Urinary bladder (tissue), 4 donors: Measurements from ENCODE around the gene NUMBL. TPM values are rescaled to one million over a fixed set of nuclear protein-coding genes. Genes with fewer than 3 reads are reported as not detected.
"Not testable (repeated sequence)": the region's sequence is repeated elsewhere in the genome, so short reads cannot be mapped to it uniquely, and the experiment has no call there.

ENCODE experiments used
- DNase-seq: peaks from one replicate; pipeline ENCODE4 v3.0.0-alpha.2; 2015; ENCODE audit errors: extremely low spot score
- H3K27ac ChIP-seq: one replicate; pipeline ENCODE4 v1.5.1; 2013; ENCODE audit warnings: low read depth, mild to moderate bottlenecking, moderate library complexity
- H3K36me3 ChIP-seq: one replicate; pipeline ENCODE4 v1.6.1; 2013; ENCODE audit warnings: mild to moderate bottlenecking, moderate library complexity; ENCODE audit not compliant: insufficient read depth
- H3K4me1 ChIP-seq: one replicate; pipeline ENCODE4 v1.6.1; 2013; ENCODE audit warnings: mild to moderate bottlenecking, moderate library complexity; ENCODE audit not compliant: insufficient read depth
- H3K4me3 ChIP-seq: one replicate; pipeline ENCODE4 v1.5.1; 2013; ENCODE audit warnings: low read depth, low read length
- WGBS: extraction: QIAGEN DNeasy Blood & Tissue Kit; methylation state at CpG from one replicate; pipeline ENCODE4 v1.1.7; 2013; 5-methylcytosine and 5-hydroxymethylcytosine counted together
- polyA plus RNA-seq: library from polyadenylated mRNA; stranded (reverse); fragments of 200-250 nt; gene quantifications from one replicate; pipeline ENCODE4 v1.2.3, GENCODE V29; 2013
- total RNA-seq: library from RNA; depleted of rRNA; stranded (reverse); fragments of >200 nt; gene quantifications from one replicate; pipeline ENCODE4 v1.2.3, GENCODE V29; 2014
- donor health status: healthy with polysubstance abuse.
- donor health status: healthy.

NUMBL gene
- total RNA-seq, result 22.8 TPM
- 63.3 TPM for polyA plus RNA-seq

- H3K4me1 ChIP-seq, result no peaks in the 10 kb centered on the region
- peak within 1 kb of the TSS; percentile 75 for H3K4me3 ChIP-seq
- H3K36me3 ChIP-seq, result peaks cover 4% of the 10 kb centered on the region
Observed at GRCh38 chr19:40690050-40690692, at the start of gene NUMBL. NUMBL (minus strand) TSS chr19:40690651; CDS start chr19:40690483, 168 bp downstream.

GRCh38 chr19:40739030-40739839, 48.8 kb upstream of the NUMBL start:
- Histone ChIP-seq H3K36me3 (peaks cover 2% of the 10 kb centered on the region), H3K4me3 (no peak overlapping the region), H3K4me1 (no peaks in the 10 kb centered on the region), H3K27ac (no peak overlapping the region)
- WGBS, result 84% methylated on average over 22 of the region's 22 CpGs
- no peak for DNase-seq

More at GRCh38 chr19:40690050-40690692, at the start of gene NUMBL:
- H3K27ac ChIP-seq, result peak within 1 kb of the TSS; percentile 84
- 2% methylated on average over 50 of the region's 50 CpGs for WGBS
- no peak for DNase-seq

- WGBS, result 80% methylated on average over 9 of the region's 9 CpGs
- no peak for DNase-seq
- H3K27ac ChIP-seq, result no peak overlapping the region
Observed at GRCh38 chr19:40737102-40737644, 46.7 kb upstream of the NUMBL start.

GRCh38 chr19:40736661-40737060, 46.2 kb upstream of the NUMBL start:
- Histone ChIP-seq H3K4me3 (no peak overlapping the region), H3K27ac (no peak overlapping the region), H3K36me3 (peaks cover 2% of the 10 kb centered on the region), H3K4me1 (no peaks in the 10 kb centered on the region)
- no peak for DNase-seq
- 87% methylated on average over 9 of the region's 9 CpGs for WGBS

More at GRCh38 chr19:40737102-40737644, 46.7 kb upstream of the NUMBL start:
- H3K4me1 ChIP-seq, result no peaks in the 10 kb centered on the region
- H3K4me3 ChIP-seq, result no peak overlapping the region
- H3K36me3 ChIP-seq, result peaks cover 2% of the 10 kb centered on the region

- DNase-seq, result no peak
- WGBS, result 92% methylated on average over 11 of the region's 11 CpGs
- peaks cover 8% of the 10 kb centered on the region for H3K36me3 ChIP-seq
- no peaks in the 10 kb centered on the region for H3K4me1 ChIP-seq
- no peak overlapping the region for H3K27ac ChIP-seq
- no peak overlapping the region for H3K4me3 ChIP-seq
Observed at GRCh38 chr19:40735013-40735771, 44.7 kb upstream of the NUMBL start.

GRCh38 chr19:40733149-40733548, 42.7 kb upstream of the NUMBL start:
- Histone ChIP-seq H3K27ac (no peak overlapping the region), H3K4me3 (no peak overlapping the region), H3K4me1 (no peaks in the 10 kb centered on the region), H3K36me3 (peaks cover 8% of the 10 kb centered on the region)
- no peak for DNase-seq
- WGBS, result 90% methylated on average over 13 of the region's 13 CpGs

GRCh38 chr19:40732304-40732703, 41.9 kb upstream of the NUMBL start:
- H3K4me1 ChIP-seq, H3K36me3 ChIP-seq, H3K4me3 ChIP-seq, H3K27ac ChIP-seq, DNase-seq: not testable (repeated sequence)
- 96% methylated on average over 16 of the region's 16 CpGs for WGBS

GRCh38 chr19:40730065-40730464, 39.6 kb upstream of the NUMBL start:
- H3K27ac ChIP-seq, H3K4me1 ChIP-seq, DNase-seq, H3K36me3 ChIP-seq, H3K4me3 ChIP-seq: not testable (repeated sequence)
- WGBS, result 93% methylated on average over 5 of the region's 5 CpGs

- Histone ChIP-seq H3K36me3 (peaks cover 7% of the 10 kb centered on the region), H3K4me1 (peaks cover 1% of the 10 kb centered on the region), H3K4me3 (no peak overlapping the region), H3K27ac (no peak overlapping the region)
- DNase-seq, result no peak
- 95% methylated on average over 4 of the region's 4 CpGs for WGBS
Observed at GRCh38 chr19:40726279-40726678, 35.8 kb upstream of the NUMBL start.

GRCh38 chr19:40724855-40725254, 34.4 kb upstream of the NUMBL start:
- no peak overlapping the region for H3K27ac ChIP-seq

GRCh38 chr19:40724315-40724714, 33.9 kb upstream of the NUMBL start:
- 96% methylated on average over 4 of the region's 4 CpGs for WGBS
- DNase-seq, result no peak
- no peak overlapping the region for H3K4me3 ChIP-seq
- H3K36me3 ChIP-seq, result peaks cover 3% of the 10 kb centered on the region
- no peak overlapping the region for H3K27ac ChIP-seq
- peaks cover 1% of the 10 kb centered on the region for H3K4me1 ChIP-seq

More at GRCh38 chr19:40724855-40725254, 34.4 kb upstream of the NUMBL start:
- Histone ChIP-seq H3K36me3 (peaks cover 3% of the 10 kb centered on the region), H3K4me3 (no peak overlapping the region), H3K4me1 (peaks cover 1% of the 10 kb centered on the region)
- no peak for DNase-seq
- WGBS, result 96% methylated on average over 3 of the region's 3 CpGs

- 91% methylated on average over 5 of the region's 5 CpGs for WGBS
- peaks cover 3% of the 10 kb centered on the region for H3K36me3 ChIP-seq
- peaks cover 1% of the 10 kb centered on the region for H3K4me1 ChIP-seq
- DNase-seq, result no peak
- no peak overlapping the region for H3K27ac ChIP-seq
- H3K4me3 ChIP-seq, result no peak overlapping the region
Observed at GRCh38 chr19:40723661-40724254, 33.3 kb upstream of the NUMBL start.
